ENCODE results near the gene FMN1. TPM values are rescaled to one million over a fixed set of nuclear protein-coding genes. Genes with fewer than 3 reads are reported as not detected.

Gene FMN1
- total RNA-seq, 1 experiment from 2014 or later = 3.9 TPM

- Histone ChIP-seq H3K36me3 (ENCODE audit: control insufficient read depth, insufficient read depth, low read length) (no peaks in the 10 kb centered on the region), H3K4me3 (ENCODE audit: low read depth in 2 of 2, low read length in 2 of 2) (no peak overlapping the region), H3K9me3 (ENCODE audit: control insufficient read depth, insufficient read depth, low read depth, low read length) (no peaks in the 10 kb centered on the region), H3K4me1 (ENCODE audit: control insufficient read depth, insufficient read depth, low read length) (no peaks in the 10 kb centered on the region), H3K27me3 (ENCODE audit: control insufficient read depth, insufficient read depth, low read length) (no peaks in the 10 kb centered on the region; the same call in 1 of the 2 replicates), H3K27ac (ENCODE audit: low read length) (no peak overlapping the region)
- ATAC-seq (no peak), DNase-seq (ENCODE audit: low read depth, low spot score) (no peak)
- BruUV-seq (replicated peaks) = no TSS peak
- ChIA-PET CTCF (interaction anchor here (0.7 to 1.3 kb wide), 3 partner anchors 10 to 112 kb away, joined by 3 to 8 read pairs (median 7); no protein-coding TSS in a partner anchor), POLR2A (no interaction called here)
- intact Hi-C loops (cut with micrococcal nuclease; ENCODE audit: unreplicated experiment) = no loop called here
- in situ Hi-C loops (cut with HindIII; ENCODE audit: low pct_unique_long_range_greater_than_20kb, low sequenced_read_pairs) = no loop called here
- TF ChIP-seq CTCF (IDR thresholded peaks at IDR 0.05) = peak; percentile 72; the same call in 1 of the 2 replicates
- TF ChIP-seq REST (IDR thresholded peaks at IDR 0.05; ENCODE audit: insufficient read depth in 1 of 2, low read depth in 2 of 2, low read length in 1 of 2) = no peak
- TF ChIP-seq TCF7L2 (IDR thresholded peaks at IDR 0.05; ENCODE audit: low read depth, low read length) = no peak
Observed at GRCh38 chr15:32844118-32844711, 350.3 kb downstream of the FMN1 start.

GRCh38 chr15:32843219-32843815 lies 351.2 kb downstream of the FMN1 start:
- Histone ChIP-seq H3K4me3 (ENCODE audit: low read depth in 2 of 2, low read length in 2 of 2) (no peak overlapping the region), H3K27ac (ENCODE audit: low read length) (no peak overlapping the region), H3K27me3 (ENCODE audit: control insufficient read depth, insufficient read depth, low read length) (no peaks in the 10 kb centered on the region; the same call in 1 of the 2 replicates), H3K4me1 (ENCODE audit: control insufficient read depth, insufficient read depth, low read length) (no peaks in the 10 kb centered on the region), H3K36me3 (ENCODE audit: control insufficient read depth, insufficient read depth, low read length) (no peaks in the 10 kb centered on the region), H3K9me3 (ENCODE audit: control insufficient read depth, insufficient read depth, low read depth, low read length) (no peaks in the 10 kb centered on the region)
- in situ Hi-C loops (cut with HindIII; ENCODE audit: low pct_unique_long_range_greater_than_20kb, low sequenced_read_pairs) = no loop called here
- CTCF ChIA-PET = interaction anchor here (0.6 to 0.9 kb wide), 5 partner anchors 10 to 139 kb away, joined by 3 to 8 read pairs (median 3); no protein-coding TSS in a partner anchor
- intact Hi-C loops (cut with micrococcal nuclease; ENCODE audit: unreplicated experiment) = no loop called here
- no TSS peak for BruUV-seq (replicated peaks)
- no peak for ATAC-seq
- POLR2A ChIA-PET = interaction anchor here (0.6 kb wide), 1 partner anchor 40 kb away, joined by 3 read pairs; no protein-coding TSS in a partner anchor
- no peak for DNase-seq (ENCODE audit: low read depth, low spot score)
- TF ChIP-seq REST (IDR thresholded peaks at IDR 0.05; ENCODE audit: insufficient read depth in 1 of 2, low read depth in 2 of 2, low read length in 1 of 2) (no peak), POLR2AphosphoS5 (IDR thresholded peaks at IDR 0.05; ENCODE audit: low read depth, low read length) (no peak), CTCF (IDR thresholded peaks at IDR 0.05) (no peak), TCF7L2 (IDR thresholded peaks at IDR 0.05; ENCODE audit: low read depth, low read length) (no peak), SIN3A (IDR thresholded peaks at IDR 0.05; ENCODE audit: borderline replicate concordance, insufficient read depth, low read depth, low read length) (no peak)
